Measurements from ENCODE around the gene MAN2C1. TPM values are rescaled to one million over a fixed set of nuclear protein-coding genes. Genes with fewer than 3 reads are reported as not detected.

MAN2C1 gene
- total RNA-seq, 6 experiments from 2014 or later = 45.4 to 120 (median 79.1) TPM

MicroRNAs within 50 kb of the gene (microRNA counts, 767-probe panel; counts per million panel counts)
- microRNA hsa-miR-631 = 237 counts per million

Small RNA genes lying within 50 kb of the gene (microRNA-seq; reads per million reads assigned to microRNA genes)
- gene MIR631 = 0 reads per million in 2 donors

Other genes with a start within 250 kb of the MAN2C1 start
- gene C15orf39, start 166.7 kb downstream of the MAN2C1 start, total RNA-seq = 1 to 10 TPM; 3.6 to 9.4 (median 5.8) TPM
- under 1 TPM in 3 of 6 experiments, not detected in 3; 0.19 to 0.51 (median 0.22) TPM for gene GOLGA6C, start 110.3 kb downstream of the MAN2C1 start, total RNA-seq
- gene GOLGA6D, start 85.8 kb downstream of the MAN2C1 start, total RNA-seq = under 1 TPM in 5 of 6 experiments, not detected in 1; 0.12 to 0.49 (median 0.27) TPM
- gene COMMD4, start 32.5 kb downstream of the MAN2C1 start, total RNA-seq = 10 to 100 TPM; 25.6 to 57.0 (median 41.6) TPM
- 10 to 100 TPM; 16.6 to 32.7 (median 23.7) TPM for gene NEIL1, start 21.6 kb downstream of the MAN2C1 start, total RNA-seq
- gene SIN3A, start 83.1 kb upstream of the MAN2C1 start, total RNA-seq = 10 to 100 TPM in 5 of 6 experiments, 1 to 10 TPM in 1; 10.0 to 21.6 (median 20.5) TPM
- gene PTPN9, start 210.7 kb upstream of the MAN2C1 start, total RNA-seq = 10 to 100 TPM in 3 of 6 experiments, 1 to 10 TPM in 3; 7.6 to 15.4 (median 10.0) TPM